A549 (cell line): ENCODE results near the gene SRRM4. TPM values are rescaled to one million over a fixed set of nuclear protein-coding genes. Genes with fewer than 3 reads are reported as not detected.

Source experiments
- ATAC-seq, 2 experiments: fragments of 200-7000 bp in 1 of 2; fragments of >200 bp in 1 of 2; cut with Nextera tagmentation in 1 of 2; cut with Tn5 transposase in 1 of 2; 3 replicates each; pipeline versions ENCODE4 v1.8.0 to v1.9.1; 2018 to 2020; ENCODE audit warnings: mild to moderate bottlenecking in 1 of 2, moderate library complexity in 1 of 2
- CTCF ChIA-PET: fragments of 300-600 bp; sonication (Branson Sonifier 250); formaldehyde crosslinking; extraction: SDS; loops from one replicate; lab custom pipeline; 2021; ENCODE audit warnings: antibody characterized with exemption, inconsistent platforms; lab: Yijun Ruan, JAX
- POLR2A ChIA-PET: fragments of 350-600 bp; formaldehyde crosslinking; extraction: SDS; loops from one replicate; lab custom pipeline; 2021; ENCODE audit warnings: antibody characterized with exemption, inconsistent platforms; lab: Yijun Ruan, JAX
- DNase-seq, 2 experiments: peaks; one replicate each; pipeline versions ENCODE4 v3.0.0 to v3.0.0-alpha.2; 2011 to 2016; ENCODE audit warnings: low read depth in 1 of 2, low spot score in 1 of 2
- FAIRE-seq: peaks from 2 replicates; lab custom pipeline; 2011; peaks lifted over from hg19 to GRCh38; lab: Jason Lieb, UNC
- H3K27ac ChIP-seq, 2 experiments: fragments of >200 bp; sonication (Bioruptor Twin); formaldehyde crosslinking; 3 replicates each; pipeline ENCODE4 v1.5.1; 2016 to 2017
- H3K4me1 ChIP-seq: fragments of >200 bp; sonication (Bioruptor Twin); formaldehyde crosslinking; 3 replicates; pipeline ENCODE4 v1.6.1; 2016
- H3K4me2 ChIP-seq: fragments of >200 bp; sonication (Bioruptor Twin); formaldehyde crosslinking; 3 replicates; pipeline ENCODE4 v1.6.1; 2016
- H3K4me3 ChIP-seq: fragments of >200 bp; sonication (Bioruptor Twin); formaldehyde crosslinking; 3 replicates; pipeline ENCODE4 v1.5.1; 2016
- H3K9me3 ChIP-seq: fragments of >200 bp; sonication (Bioruptor Twin); formaldehyde crosslinking; 3 replicates; pipeline ENCODE4 v1.6.1; 2016
- CBX2 ChIP-seq: fragments of 200-600 bp; sonication (generic); IDR thresholded peaks from 2 replicates; pipeline ENCODE4 v1.6.1; 2016; ENCODE audit warnings: low read depth, mild to moderate bottlenecking, borderline replicate concordance
- CHD2 ChIP-seq: fragments of 150-350 bp; IDR thresholded peaks from 2 replicates; pipeline ENCODE4 v1.6.1; 2014; ENCODE audit warnings: low read length; ENCODE audit not compliant: partially characterized antibody
- E2F6 ChIP-seq: IDR thresholded peaks from 2 replicates; pipeline ENCODE4 v1.6.1; 2012; ENCODE audit warnings: low read depth, borderline replicate concordance
- FOSB ChIP-seq: fragments of 250-450 bp; sonication (Bioruptor Pico); IDR thresholded peaks from 2 replicates; pipeline ENCODE4 v1.5.0; 2020; ENCODE audit warnings: mild to moderate bottlenecking, moderate library complexity
- HES2 ChIP-seq: fragments of >200 bp; sonication (Bioruptor Twin); formaldehyde crosslinking; IDR thresholded peaks from 2 replicates; pipeline ENCODE4 v1.6.1; 2016
- HOXB5 ChIP-seq: fragments of 250-450 bp; sonication (Bioruptor Pico); IDR thresholded peaks from 2 replicates; pipeline ENCODE4 v1.5.0; 2020; ENCODE audit warnings: mild to moderate bottlenecking, moderate library complexity
- KDM1A ChIP-seq: fragments of 200-600 bp; sonication (generic); IDR thresholded peaks from 2 replicates; pipeline ENCODE4 v1.6.1; 2016; ENCODE audit warnings: low read depth, mild to moderate bottlenecking
- KDM5A ChIP-seq: fragments of 200-600 bp; sonication (generic); IDR thresholded peaks from 2 replicates; pipeline ENCODE4 v1.6.1; 2016; ENCODE audit warnings: antibody characterized with exemption, mild to moderate bottlenecking
- NFE2L2 ChIP-seq: fragments of 150-350 bp; conservative IDR thresholded peaks from 2 replicates; pipeline ENCODE4 v1.6.1; 2014; ENCODE audit warnings: low read length
- NPAS2 ChIP-seq: fragments of 250-450 bp; sonication (Bioruptor Pico); IDR thresholded peaks from 2 replicates; pipeline ENCODE4 v1.8.0; 2022; ENCODE audit warnings: mild to moderate bottlenecking, moderate library complexity, borderline replicate concordance
- NR3C1 ChIP-seq: fragments of >200 bp; sonication (Bioruptor Twin); formaldehyde crosslinking; IDR thresholded peaks from 3 replicates; pipeline ENCODE4 v1.6.1; 2017
- PBX3 ChIP-seq: IDR thresholded peaks from 2 replicates; pipeline ENCODE4 v1.6.1; 2012
- POLR2AphosphoS2 ChIP-seq: conservative IDR thresholded peaks from 2 replicates; pipeline ENCODE4 v1.6.1; 2012; ENCODE audit warnings: low read length, improper control_type of control experiment, inconsistent platforms
- RARB ChIP-seq: fragments of 250-450 bp; sonication (Bioruptor Pico); IDR thresholded peaks from 2 replicates; pipeline ENCODE4 v1.8.0; 2021; ENCODE audit warnings: mild to moderate bottlenecking, moderate library complexity
- ZFP36 ChIP-seq: fragments of 450-650 bp; IDR thresholded peaks from 2 replicates; pipeline ENCODE4 v1.6.1; 2014; ENCODE audit warnings: borderline replicate concordance; ENCODE audit not compliant: partially characterized antibody
- ZNF302 ChIP-seq: fragments of 250-450 bp; sonication (Bioruptor Pico); IDR thresholded peaks from 2 replicates; pipeline ENCODE4 v1.9.0; 2021; ENCODE audit warnings: inconsistent platforms, mild to moderate bottlenecking, moderate library complexity
- WGBS: methylation state at CpG from one replicate; pipeline ENCODE4 v1.1.6; 2017; ENCODE audit errors: missing lambda C conversion rate; 5-methylcytosine and 5-hydroxymethylcytosine counted together
- polyA plus RNA-seq, 4 experiments: library from polyadenylated mRNA; depleted of rRNA in 3 of 4; stranded (reverse); fragments of >200 nt; fragmentation: RNase III in 1 of 4; extraction: RNeasy Plus Mini Kit Qiagen cat#74134 plus additional on column Dnase treatment in 1 of 4; gene quantifications; 2 replicates in 3 of 4; 3 replicates in 1 of 4; pipeline ENCODE4 v1.2.3, GENCODE V29; 2011 to 2017
- TF ChIP-seq, protein P1 (sequence below): fragments of 250-450 bp; sonication (Bioruptor Pico); IDR thresholded peaks from 2 replicates; pipeline ENCODE4 v1.5.0; 2020; ENCODE audit warnings: low read depth, mild to moderate bottlenecking, moderate library complexity
- TF ChIP-seq, protein P2 (sequence below): fragments of 450-650 bp; IDR thresholded peaks from 2 replicates; pipeline ENCODE4 v1.6.1; 2014; ENCODE audit warnings: antibody characterized with exemption
- TF ChIP-seq, protein P3 (sequence below): fragments of 200-600 bp; sonication (generic); IDR thresholded peaks from 2 replicates; pipeline ENCODE4 v1.6.1; 2016; ENCODE audit warnings: antibody characterized with exemption, mild to moderate bottlenecking, moderate library complexity
- TF ChIP-seq, protein P4 (sequence below): fragments of 250-450 bp; sonication (Bioruptor Pico); IDR thresholded peaks from 2 replicates; pipeline ENCODE4 v1.5.0; 2021; ENCODE audit warnings: mild to moderate bottlenecking, moderate library complexity, borderline replicate concordance

The SRRM4 gene
- polyA plus RNA-seq, 2 of the 4 experiments (the other 2 are of a cell fraction) = not detected

- no peak overlapping the region for H3K4me2 ChIP-seq
- TF ChIP-seq CBX2 (no peak), ZNF302 (no peak), ZFP36 (no peak), NFE2L2 (no peak), KDM5A (no peak), CHD2 (no peak), HOXB5 (CRISPR knock-in tag) (no peak), FOSB (CRISPR knock-in tag) (no peak), POLR2AphosphoS2 (no peak), NPAS2 (CRISPR knock-in tag) (no peak), E2F6 (no peak)
- TF ChIP-seq, protein P1, sequence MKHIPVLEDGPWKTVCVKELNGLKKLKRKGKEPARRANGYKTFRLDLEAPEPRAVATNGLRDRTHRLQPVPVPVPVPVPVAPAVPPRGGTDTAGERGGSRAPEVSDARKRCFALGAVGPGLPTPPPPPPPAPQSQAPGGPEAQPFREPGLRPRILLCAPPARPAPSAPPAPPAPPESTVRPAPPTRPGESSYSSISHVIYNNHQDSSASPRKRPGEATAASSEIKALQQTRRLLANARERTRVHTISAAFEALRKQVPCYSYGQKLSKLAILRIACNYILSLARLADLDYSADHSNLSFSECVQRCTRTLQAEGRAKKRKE (CRISPR knock-in tag) = no peak
- TF ChIP-seq, protein P2, sequence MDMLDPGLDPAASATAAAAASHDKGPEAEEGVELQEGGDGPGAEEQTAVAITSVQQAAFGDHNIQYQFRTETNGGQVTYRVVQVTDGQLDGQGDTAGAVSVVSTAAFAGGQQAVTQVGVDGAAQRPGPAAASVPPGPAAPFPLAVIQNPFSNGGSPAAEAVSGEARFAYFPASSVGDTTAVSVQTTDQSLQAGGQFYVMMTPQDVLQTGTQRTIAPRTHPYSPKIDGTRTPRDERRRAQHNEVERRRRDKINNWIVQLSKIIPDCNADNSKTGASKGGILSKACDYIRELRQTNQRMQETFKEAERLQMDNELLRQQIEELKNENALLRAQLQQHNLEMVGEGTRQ = no peak
- TF ChIP-seq, protein P3, sequence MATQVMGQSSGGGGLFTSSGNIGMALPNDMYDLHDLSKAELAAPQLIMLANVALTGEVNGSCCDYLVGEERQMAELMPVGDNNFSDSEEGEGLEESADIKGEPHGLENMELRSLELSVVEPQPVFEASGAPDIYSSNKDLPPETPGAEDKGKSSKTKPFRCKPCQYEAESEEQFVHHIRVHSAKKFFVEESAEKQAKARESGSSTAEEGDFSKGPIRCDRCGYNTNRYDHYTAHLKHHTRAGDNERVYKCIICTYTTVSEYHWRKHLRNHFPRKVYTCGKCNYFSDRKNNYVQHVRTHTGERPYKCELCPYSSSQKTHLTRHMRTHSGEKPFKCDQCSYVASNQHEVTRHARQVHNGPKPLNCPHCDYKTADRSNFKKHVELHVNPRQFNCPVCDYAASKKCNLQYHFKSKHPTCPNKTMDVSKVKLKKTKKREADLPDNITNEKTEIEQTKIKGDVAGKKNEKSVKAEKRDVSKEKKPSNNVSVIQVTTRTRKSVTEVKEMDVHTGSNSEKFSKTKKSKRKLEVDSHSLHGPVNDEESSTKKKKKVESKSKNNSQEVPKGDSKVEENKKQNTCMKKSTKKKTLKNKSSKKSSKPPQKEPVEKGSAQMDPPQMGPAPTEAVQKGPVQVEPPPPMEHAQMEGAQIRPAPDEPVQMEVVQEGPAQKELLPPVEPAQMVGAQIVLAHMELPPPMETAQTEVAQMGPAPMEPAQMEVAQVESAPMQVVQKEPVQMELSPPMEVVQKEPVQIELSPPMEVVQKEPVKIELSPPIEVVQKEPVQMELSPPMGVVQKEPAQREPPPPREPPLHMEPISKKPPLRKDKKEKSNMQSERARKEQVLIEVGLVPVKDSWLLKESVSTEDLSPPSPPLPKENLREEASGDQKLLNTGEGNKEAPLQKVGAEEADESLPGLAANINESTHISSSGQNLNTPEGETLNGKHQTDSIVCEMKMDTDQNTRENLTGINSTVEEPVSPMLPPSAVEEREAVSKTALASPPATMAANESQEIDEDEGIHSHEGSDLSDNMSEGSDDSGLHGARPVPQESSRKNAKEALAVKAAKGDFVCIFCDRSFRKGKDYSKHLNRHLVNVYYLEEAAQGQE = no peak
- TF ChIP-seq, all 56 proteins: peak for 0
- ChIA-PET CTCF (no interaction called here), POLR2A (no interaction called here)
- Histone ChIP-seq H3K27ac (no peak overlapping the region), H3K4me1 (no peaks in the 10 kb centered on the region), H3K4me3 (no peak overlapping the region), H3K9me3 (no peaks in the 10 kb centered on the region)
- DNase-seq = no peak
- FAIRE-seq = no peak
- ATAC-seq = no peak
- WGBS = 12% methylated on average over 2 of the region's 2 CpGs
Measured at GRCh38 chr12:119139448-119139847, 158.1 kb downstream of the SRRM4 start.

DNA sequence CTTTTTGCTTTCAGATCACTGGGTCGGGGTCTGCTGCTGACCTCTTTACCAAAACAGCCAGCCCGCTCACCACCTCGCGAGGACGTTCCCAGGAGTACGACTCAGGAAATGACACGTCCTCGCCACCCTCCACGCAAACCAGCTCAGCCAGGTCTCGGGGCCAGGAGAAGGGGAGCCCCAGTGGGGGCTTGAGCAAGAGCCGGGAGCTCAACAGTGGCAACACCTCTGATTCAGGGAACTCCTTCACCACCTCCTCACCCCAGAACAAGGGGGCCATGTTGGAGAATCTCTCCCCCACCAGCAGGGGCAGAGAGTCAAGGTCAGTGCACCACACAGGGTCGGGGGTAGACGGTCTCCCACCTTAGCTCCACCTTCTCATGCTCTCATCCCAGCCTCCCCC is 164.0 kb downstream of the SRRM4 start:
- H3K4me3 ChIP-seq = no peak overlapping the region
- no peak for DNase-seq
- 57% methylated on average over 10 of the region's 13 CpGs for WGBS
- no peaks in the 10 kb centered on the region for H3K9me3 ChIP-seq
- TF ChIP-seq HOXB5 (CRISPR knock-in tag) = no peak
- ATAC-seq = no peak
- FAIRE-seq = no peak
- no peaks in the 10 kb centered on the region for H3K4me1 ChIP-seq
- no peak overlapping the region for H3K27ac ChIP-seq
- H3K4me2 ChIP-seq = no peak overlapping the region
- POLR2A ChIA-PET = no interaction called here
- CTCF ChIA-PET = interaction anchor here (1.1 kb wide), 1 partner anchor 30 kb away, joined by 3 read pairs; no protein-coding TSS in a partner anchor

GRCh38 chr12:119147847-119148448 is 166.6 kb downstream of the SRRM4 start:
- FAIRE-seq = no peak
- POLR2A ChIA-PET = no interaction called here
- WGBS = 3% methylated on average over 2 of the region's 2 CpGs
- ATAC-seq = no peak
- Histone ChIP-seq H3K9me3 (0 out of 3 replicates have a peak, but pooled peaks cover 5% of the 10 kb centered on the region), H3K4me1 (no peaks in the 10 kb centered on the region), H3K4me3 (no peak overlapping the region), H3K4me2 (no peak overlapping the region), H3K27ac (no peak overlapping the region)
- CTCF ChIA-PET = no interaction called here
- DNase-seq = no peak
- TF ChIP-seq, protein P2 = no peak
- TF ChIP-seq RARB (CRISPR knock-in tag) (no peak), E2F6 (no peak), HES2 (no peak), PBX3 (no peak), NR3C1 (no peak), NFE2L2 (no peak), KDM1A (no peak)
- TF ChIP-seq, protein P4, sequence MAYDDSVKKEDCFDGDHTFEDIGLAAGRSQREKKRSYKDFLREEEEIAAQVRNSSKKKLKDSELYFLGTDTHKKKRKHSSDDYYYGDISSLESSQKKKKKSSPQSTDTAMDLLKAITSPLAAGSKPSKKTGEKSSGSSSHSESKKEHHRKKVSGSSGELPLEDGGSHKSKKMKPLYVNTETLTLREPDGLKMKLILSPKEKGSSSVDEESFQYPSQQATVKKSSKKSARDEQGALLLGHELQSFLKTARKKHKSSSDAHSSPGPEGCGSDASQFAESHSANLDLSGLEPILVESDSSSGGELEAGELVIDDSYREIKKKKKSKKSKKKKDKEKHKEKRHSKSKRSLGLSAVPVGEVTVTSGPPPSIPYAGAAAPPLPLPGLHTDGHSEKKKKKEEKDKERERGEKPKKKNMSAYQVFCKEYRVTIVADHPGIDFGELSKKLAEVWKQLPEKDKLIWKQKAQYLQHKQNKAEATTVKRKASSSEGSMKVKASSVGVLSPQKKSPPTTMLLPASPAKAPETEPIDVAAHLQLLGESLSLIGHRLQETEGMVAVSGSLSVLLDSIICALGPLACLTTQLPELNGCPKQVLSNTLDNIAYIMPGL = no peak
